ENCODE results near the gene CTNNA2.

DNA sequence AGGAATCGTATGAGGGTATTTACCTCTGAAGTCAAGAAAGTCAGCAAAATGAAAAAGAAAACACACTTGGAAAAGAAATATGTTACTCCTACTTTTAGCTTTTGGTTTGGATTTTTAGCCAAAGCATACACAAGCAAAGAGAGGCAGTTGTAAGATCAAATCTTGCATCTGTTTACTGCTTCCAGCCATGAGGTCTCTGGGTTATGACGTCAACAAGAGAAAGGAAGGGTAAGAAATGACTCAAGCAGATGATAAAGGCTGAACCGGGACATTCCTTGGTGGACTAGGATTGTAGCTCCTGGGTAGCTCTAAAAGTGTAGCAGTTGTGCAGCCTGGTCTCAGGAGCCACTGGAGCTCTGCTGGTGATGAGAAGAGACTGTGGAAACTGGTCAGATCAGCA, 16.8 kb downstream of the CTNNA2 start:
- TF ChIP-seq GATA2 (IDR thresholded peaks at IDR 0.05; ENCODE audit: low read depth, low read length) (no peak), GATA3 (IDR thresholded peaks at IDR 0.05; ENCODE audit: low read depth, low read length) (no peak)

Data from SH-SY5Y (cell line).